Left hindlimb (tissue), 1 donor: ENCODE results near the gene SH3D21.

Source experiments
- DNase-seq: peaks from one replicate; pipeline ENCODE4 v3.0.0-alpha.2; 2018

Gene SH3D21

GRCh38 chr1:36330940-36331339 is 24.8 kb downstream of the SH3D21 start:
- no peak for DNase-seq

DNA sequence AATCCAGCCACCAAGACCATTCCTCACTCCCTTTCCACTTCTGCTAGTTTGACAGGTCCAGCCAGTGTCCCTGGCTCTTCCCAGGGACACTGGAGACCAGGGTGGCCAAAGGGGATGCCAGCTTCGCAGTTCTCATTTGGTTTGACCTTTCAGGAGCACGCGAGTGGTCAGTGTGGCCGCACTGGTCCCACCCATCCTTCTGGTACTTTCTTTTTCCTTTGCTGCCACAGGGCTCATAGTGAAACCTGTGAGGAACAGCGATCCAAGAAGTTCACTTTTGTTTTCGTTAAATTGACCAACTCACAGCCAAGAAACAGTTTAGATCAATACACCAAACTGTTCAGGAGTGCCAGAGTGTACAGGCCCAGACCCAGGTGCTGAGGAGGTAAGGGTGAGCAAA is 31.7 kb downstream of the SH3D21 start:
- no peak for DNase-seq

- no peak for DNase-seq
Measured at GRCh38 chr1:36339215-36339614, 33.0 kb downstream of the SH3D21 start.

DNA sequence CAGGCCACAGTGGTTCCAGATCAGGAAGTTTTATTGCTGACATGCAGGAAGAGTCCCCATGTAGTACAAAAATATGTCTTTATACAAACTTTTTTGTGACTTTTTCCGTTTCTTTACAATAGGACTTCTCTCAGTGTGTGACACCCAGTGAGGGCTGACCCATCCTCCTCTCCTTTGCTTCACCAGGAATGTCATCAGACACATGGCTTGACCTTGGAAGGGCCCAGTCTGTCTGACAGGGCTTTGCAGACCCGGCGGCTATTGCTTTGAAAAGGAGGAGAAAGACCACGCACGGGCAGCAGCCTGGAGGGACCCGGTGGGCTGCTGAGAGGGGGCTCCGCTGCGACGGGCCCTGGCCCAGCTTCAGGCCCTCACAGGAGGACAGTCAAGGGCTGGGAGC is 33.4 kb downstream of the SH3D21 start:
- DNase-seq = no peak

- no peak for DNase-seq
Measured at GRCh38 chr1:36341626-36342320, 35.6 kb downstream of the SH3D21 start.

GRCh38 chr1:36342426-36343185 is 36.4 kb downstream of the SH3D21 start:
- no peak for DNase-seq

GRCh38 chr1:36343651-36344394 is 37.7 kb downstream of the SH3D21 start:
- DNase-seq = no peak

GRCh38 chr1:36344395-36344680 is 38.2 kb downstream of the SH3D21 start:
- DNase-seq = no peak

DNA sequence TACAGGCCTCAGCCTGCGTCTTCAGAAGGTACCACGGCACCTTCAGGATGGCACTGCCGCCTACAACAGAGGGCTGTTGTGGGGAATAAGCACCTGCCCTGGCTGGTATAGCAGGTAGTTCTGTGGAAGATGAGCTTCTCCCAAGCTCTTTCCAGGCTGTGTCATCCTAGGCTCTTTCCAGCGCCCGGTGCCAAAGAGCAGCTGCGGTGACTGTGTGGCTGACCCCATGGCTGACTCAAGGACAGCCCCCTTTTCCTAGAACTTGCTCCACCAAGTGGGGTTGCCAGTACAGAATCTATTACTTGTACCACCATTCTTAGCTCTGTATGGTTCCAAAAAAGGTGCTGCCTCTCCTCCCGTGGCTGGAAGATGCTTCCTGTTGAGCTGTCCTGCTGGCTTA is 39.2 kb downstream of the SH3D21 start:
- DNase-seq = no peak

DNA sequence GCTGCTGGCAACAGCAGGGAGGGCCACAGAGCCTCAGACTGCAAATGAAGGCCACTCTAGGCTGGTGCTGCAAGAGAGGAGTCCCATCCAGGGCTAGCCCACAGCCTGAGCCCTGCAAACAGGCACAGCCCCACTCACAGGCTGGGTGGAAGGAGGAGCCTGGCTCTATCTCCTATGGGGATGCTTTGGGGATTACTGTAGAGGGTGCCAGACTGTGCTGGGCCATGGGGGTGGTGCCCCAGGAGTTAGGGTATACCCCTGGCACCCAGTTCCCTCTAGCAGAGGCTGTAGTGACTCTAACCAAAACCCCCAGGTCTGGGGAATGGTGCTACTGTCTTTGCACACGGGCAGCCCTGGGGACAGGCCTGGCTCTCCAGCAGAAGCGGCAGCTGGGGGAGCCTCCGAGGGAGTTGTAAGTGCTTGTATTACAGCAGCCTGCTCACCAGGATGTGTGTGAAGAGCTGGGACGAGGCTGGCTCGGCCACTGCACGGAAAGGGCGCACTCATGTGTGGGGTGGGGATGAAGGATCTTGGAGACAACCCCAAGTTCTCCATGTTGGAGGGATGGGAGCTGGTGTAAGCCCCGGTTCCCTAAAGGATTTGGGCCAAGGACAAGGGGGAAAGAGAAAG is 40.7 kb downstream of the SH3D21 start:
- DNase-seq = no peak

GRCh38 chr1:36349241-36349671 is 43.1 kb downstream of the SH3D21 start:
- DNase-seq = no peak

- no peak for DNase-seq
Measured at GRCh38 chr1:36349839-36350238, 43.7 kb downstream of the SH3D21 start.

GRCh38 chr1:36350659-36351226 is 44.6 kb downstream of the SH3D21 start:
- no peak for DNase-seq

DNA sequence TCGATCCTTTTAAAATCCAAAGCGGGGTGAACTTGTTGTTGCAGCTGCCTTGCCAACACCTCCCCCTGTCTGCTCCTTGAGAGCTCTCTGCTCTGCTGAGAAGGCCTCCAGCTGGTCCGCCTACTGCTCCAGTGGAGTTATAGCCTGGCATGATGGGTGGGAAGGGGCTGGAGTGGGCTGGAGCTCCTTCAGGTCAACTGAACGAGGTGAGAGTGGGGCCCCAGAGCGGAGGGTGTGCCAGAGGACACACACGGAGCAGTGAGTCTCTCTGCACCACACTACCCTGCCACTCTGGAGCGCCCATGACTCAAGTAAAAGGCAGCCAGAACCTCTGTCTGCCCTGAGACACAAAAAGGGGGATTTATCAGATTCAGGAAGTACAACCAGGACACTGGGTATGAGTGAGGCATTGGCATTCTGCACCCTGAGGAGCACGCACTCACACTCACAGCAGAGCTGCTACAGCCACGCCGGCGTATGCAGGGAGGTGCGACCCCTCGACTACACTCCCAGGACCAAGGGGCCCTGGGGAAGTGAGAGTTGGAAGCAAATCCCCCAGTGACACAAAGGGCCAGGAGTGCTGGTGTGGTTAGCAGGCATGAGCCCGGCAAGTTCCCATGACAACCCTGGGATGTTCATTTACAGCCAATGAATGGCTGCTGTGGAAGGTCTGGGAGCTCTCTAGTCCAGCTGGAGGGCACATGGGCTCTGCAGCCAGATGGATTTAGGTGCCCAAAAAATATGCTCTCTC is 45.2 kb downstream of the SH3D21 start:
- peak; percentile 60 for DNase-seq

GRCh38 chr1:36352125-36352909 is 46.1 kb downstream of the SH3D21 start:
- no peak for DNase-seq

DNA sequence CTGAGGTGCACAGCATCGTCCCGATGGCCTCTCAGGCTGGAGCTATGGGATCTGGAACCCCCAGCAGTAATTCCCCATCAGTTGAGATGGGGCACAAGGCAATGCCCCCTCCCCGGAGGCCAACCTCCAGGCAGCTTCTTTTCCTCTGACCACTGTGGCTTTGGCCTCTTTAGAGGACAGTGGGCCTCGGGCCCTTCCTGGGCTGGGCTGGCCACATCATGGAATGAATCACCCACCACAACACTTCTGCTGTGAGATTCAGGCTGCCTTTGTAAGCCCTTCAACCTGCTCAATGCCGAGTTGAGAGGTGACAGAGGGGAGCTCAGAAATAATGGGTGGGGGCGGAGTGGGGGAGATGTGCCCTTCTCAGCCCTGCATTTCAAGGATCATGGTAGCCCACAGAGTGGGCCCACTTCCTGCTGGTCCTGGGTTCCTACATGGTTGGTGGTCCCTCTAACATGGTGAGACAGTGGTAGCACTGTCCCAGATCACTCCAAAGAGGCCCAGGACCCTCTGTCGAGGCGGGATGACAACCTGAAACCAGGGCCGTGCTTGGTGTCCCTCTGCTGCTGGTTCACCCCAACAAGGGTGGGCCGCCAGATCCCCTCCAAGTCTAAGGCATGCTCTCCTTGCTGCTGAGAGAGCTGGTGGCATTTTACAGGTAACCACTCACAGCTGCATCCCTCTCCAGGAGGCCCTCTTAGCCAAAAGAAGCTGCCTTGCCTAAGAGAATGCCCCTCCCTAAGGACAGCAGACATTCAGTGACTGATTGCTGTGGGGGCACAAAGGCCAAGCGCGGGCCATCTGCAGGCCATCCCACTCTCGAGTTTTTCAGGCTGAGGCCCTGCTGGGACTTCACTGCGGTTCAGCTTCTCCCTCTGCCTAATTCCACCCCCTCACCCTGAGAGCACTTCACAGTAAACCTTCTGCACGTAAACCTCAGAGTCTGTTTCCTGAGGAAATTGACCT is 47.0 kb downstream of the SH3D21 start:
- no peak for DNase-seq

DNA sequence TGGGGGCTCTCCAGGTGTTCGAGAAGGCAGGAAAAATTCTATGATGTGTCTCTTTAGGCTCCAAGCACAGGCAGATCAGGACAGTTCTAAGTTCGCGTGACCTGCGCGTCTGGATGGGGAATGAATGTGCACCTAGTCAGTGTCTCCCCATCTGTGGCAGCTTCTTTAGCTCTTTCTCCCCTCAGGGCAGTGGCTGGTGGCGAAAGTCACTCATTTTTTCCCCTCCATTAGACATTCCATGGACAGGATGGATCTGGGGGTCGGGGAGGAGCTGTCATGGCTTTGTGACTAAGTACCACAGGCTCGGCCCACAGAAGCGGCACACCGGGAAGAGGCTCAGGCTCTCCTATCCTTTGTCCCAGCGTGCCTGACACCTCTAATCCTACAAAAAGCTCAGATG is 48.3 kb downstream of the SH3D21 start:
- DNase-seq = no peak

GRCh38 chr1:36355811-36356210 is 49.6 kb downstream of the SH3D21 start:
- DNase-seq = no peak

DNA sequence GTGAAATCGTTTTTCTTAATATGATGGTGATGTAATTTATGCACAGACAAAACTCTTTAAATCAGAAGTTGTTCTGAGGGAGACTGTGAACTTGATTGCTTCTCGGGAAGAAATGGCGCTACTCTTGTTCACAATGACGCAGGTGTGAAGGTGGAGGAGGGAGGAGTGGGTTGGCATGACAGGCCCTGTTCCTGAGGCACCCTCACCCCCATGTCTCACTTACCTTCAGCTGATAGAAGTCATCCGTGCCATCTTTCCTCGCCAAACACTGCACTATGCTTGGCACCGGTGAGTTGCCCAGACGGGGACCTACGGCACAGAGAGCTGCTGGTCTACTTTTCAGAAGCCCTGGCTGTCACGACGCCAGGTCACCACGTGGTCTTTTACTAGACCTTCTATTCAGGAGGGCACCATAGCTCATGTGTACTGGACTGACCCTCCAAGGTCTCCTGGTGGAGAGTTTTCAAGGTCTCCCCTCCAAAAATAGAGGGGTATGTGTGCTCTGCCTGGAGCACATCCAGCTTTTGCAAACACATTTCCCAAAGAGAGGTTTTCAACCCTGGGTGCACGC is 52.4 kb downstream of the SH3D21 start:
- DNase-seq = no peak

DNA sequence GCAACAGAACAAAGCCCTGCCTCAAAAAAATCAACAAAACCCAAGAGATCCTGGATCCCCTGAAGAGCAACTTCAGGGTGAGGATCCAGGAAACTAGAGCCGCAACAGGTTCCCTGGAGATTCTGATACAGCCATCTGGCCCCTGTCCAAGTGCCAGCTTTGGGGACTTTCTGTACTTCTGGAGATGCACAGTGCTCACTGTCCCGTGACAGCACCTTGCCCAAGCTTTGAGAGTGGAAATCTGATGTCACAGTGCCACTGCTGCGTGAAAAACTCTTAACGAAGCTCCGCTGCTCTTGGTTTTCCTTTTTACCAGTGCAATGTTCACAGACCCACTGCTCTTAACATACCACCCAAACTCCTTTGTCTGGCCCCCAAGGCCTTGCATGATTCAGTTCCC is 53.2 kb downstream of the SH3D21 start:
- no peak for DNase-seq
